Stimulated activated CD8-positive, alpha-beta memory T cell treated with anti-CD3 and anti-CD28 coated beads, Interleukin-2, amount 100 ng/mL, for 48 hours (primary cell): Measurements from ENCODE around the gene DNHD1.
A peak's percentile ranks its signal among the peaks of the same experiment; 100 is the strongest.

Source experiments
- DNase-seq, 2 donors: peaks; one replicate each; pipeline ENCODE4 v3.0.0-alpha.2; 2020; ENCODE audit warnings: low read depth in 2 of 2

The DNHD1 gene

GRCh38 chr11:6497069-6497839 is at the start of gene DNHD1:
Gene DNHD1, plus strand, starts transcription at chr11:6497280. Its CDS starts 936 bp downstream, at chr11:6498216.
- no peak for DNase-seq

GRCh38 chr11:6448574-6448973 is 48.5 kb upstream of the DNHD1 start:
- no peak for DNase-seq

- DNase-seq: no peak
Observed at GRCh38 chr11:6452219-6452618, 44.9 kb upstream of the DNHD1 start.

- no peak for DNase-seq
Observed at GRCh38 chr11:6453152-6453551, 43.9 kb upstream of the DNHD1 start.

GRCh38 chr11:6455070-6455469 is 42.0 kb upstream of the DNHD1 start:
- no peak for DNase-seq

GRCh38 chr11:6456361-6457073 is 40.6 kb upstream of the DNHD1 start:
- DNase-seq: no peak

GRCh38 chr11:6457581-6458320 is 39.3 kb upstream of the DNHD1 start:
- no peak for DNase-seq

- no peak for DNase-seq
Observed at GRCh38 chr11:6458352-6459098, 38.6 kb upstream of the DNHD1 start.

GRCh38 chr11:6459099-6459450 is 38.0 kb upstream of the DNHD1 start:
- DNase-seq: no peak

- no peak for DNase-seq
Observed at GRCh38 chr11:6468712-6469495, 28.2 kb upstream of the DNHD1 start.

GRCh38 chr11:6469599-6469998 is 27.5 kb upstream of the DNHD1 start:
- no peak for DNase-seq

GRCh38 chr11:6472934-6473333 is 24.1 kb upstream of the DNHD1 start:
- DNase-seq: no peak

- peak; percentile 60 to 68 for DNase-seq
Observed at GRCh38 chr11:6473451-6474412, 23.3 kb upstream of the DNHD1 start, which contains the start of gene TRIM3. Gene TRIM3, minus strand, starts transcription at chr11:6473941. Its CDS starts 8,246 bp downstream, at chr11:6465695.

GRCh38 chr11:6474413-6474792 is 22.7 kb upstream of the DNHD1 start:
- DNase-seq: no peak

GRCh38 chr11:6474806-6475500 is 22.1 kb upstream of the DNHD1 start:
- no peak for DNase-seq

GRCh38 chr11:6475936-6476335 is 21.1 kb upstream of the DNHD1 start:
- DNase-seq: no peak

- DNase-seq: no peak
Observed at GRCh38 chr11:6476571-6476970, 20.5 kb upstream of the DNHD1 start.

- no peak for DNase-seq
Observed at GRCh38 chr11:6480299-6480914, 16.7 kb upstream of the DNHD1 start.
